Sigmoid colon (tissue), 7 donors: ENCODE measurements around the gene N4BP2L1. TPM values are rescaled to one million over a fixed set of nuclear protein-coding genes. Genes with fewer than 3 reads are reported as not detected.

Experiments
- DNase-seq: peaks from one replicate; pipeline ENCODE4 v3.0.0-alpha.2; 2019
- H3K27ac ChIP-seq, 4 donors: fragments of 200-600 bp; sonication (generic); one replicate each; pipeline ENCODE4 v1.5.1; 2016 to 2019; ENCODE audit warnings: mild to moderate bottlenecking in 1 of 4
- H3K27me3 ChIP-seq, 3 donors: fragments of 200-600 bp; sonication (generic); one replicate each; pipeline ENCODE4 v1.5.1; 2019; ENCODE audit warnings: mild to moderate bottlenecking in 1 of 3
- H3K36me3 ChIP-seq, 4 donors: fragments of 200-600 bp; sonication (generic); one replicate each; pipeline ENCODE4 v1.5.1; 2016 to 2019
- H3K4me1 ChIP-seq, 4 donors: fragments of 200-600 bp; sonication (generic); one replicate each; pipeline ENCODE4 v1.5.1; 2017 to 2019
- H3K4me3 ChIP-seq, 4 donors: fragments of 200-600 bp; sonication (generic); one replicate each; pipeline ENCODE4 v1.5.1; 2017 to 2019; ENCODE audit warnings: mild to moderate bottlenecking in 2 of 4, moderate library complexity in 1 of 4
- H3K9me3 ChIP-seq, 4 donors: fragments of 200-600 bp in 3 of 4; sonication (generic) in 3 of 4; one replicate each; pipeline versions ENCODE4 v1.5.1 to v1.6.1; 2013 to 2019
- EP300 ChIP-seq, 4 donors: sonication (generic); formaldehyde crosslinking; IDR thresholded peaks; one replicate each; pipeline ENCODE4 v1.6.1; 2017; ENCODE audit warnings: antibody characterized with exemption in 4 of 4
- POLR2A ChIP-seq, 2 donors: fragments of 450-650 bp; IDR thresholded peaks; one replicate each; pipeline ENCODE4 v1.6.1; 2016; ENCODE audit warnings: antibody characterized with exemption in 2 of 2, mild to moderate bottlenecking in 2 of 2, moderate library complexity in 2 of 2
- POLR2AphosphoS5 ChIP-seq, 4 donors: sonication (generic); formaldehyde crosslinking; IDR thresholded peaks; one replicate each; pipeline ENCODE4 v1.6.1; 2017; ENCODE audit warnings: antibody characterized with exemption in 4 of 4
- WGBS, 2 donors: extraction: QIAGEN DNeasy Blood & Tissue Kit; methylation state at CpG; one replicate each; pipeline ENCODE4 v1.1.7; 2013; 5-methylcytosine and 5-hydroxymethylcytosine counted together
- intact Hi-C: fragments of 100-400 bp; cut with DNase I; formaldehyde crosslinking; loops from one replicate; pipeline ENCODE4 v1.15.1; 2023
- polyA plus RNA-seq, 3 donors: library from polyadenylated mRNA; stranded (reverse); fragments of 200-250 nt; gene quantifications; one replicate each; pipeline ENCODE4 v1.2.3, GENCODE V29; 2013
- total RNA-seq, 4 donors: library from RNA; depleted of rRNA; stranded (reverse); fragments of >200 nt; gene quantifications; one replicate each; pipeline ENCODE4 v1.1.0, GENCODE V29; 2016
- TF ChIP-seq, protein P1 (sequence below), 4 experiments: fragments of 450-650 bp in 3 of 4; fragments of 200-600 bp in 1 of 4; IDR thresholded peaks; one replicate each; pipeline ENCODE4 v1.5.1; 2016 to 2019; ENCODE audit warnings: antibody characterized with exemption in 4 of 4, mild to moderate bottlenecking in 3 of 4, moderate library complexity in 2 of 4
- donor health status: healthy with polysubstance abuse.
- donor health status: Bipolar disorder and iron deficiency.
- donor health status: healthy.

N4BP2L1 gene
- total and polyA plus RNA-seq, 7 donors, result 7.8 to 34.9 (median 17.7) TPM

DNA sequence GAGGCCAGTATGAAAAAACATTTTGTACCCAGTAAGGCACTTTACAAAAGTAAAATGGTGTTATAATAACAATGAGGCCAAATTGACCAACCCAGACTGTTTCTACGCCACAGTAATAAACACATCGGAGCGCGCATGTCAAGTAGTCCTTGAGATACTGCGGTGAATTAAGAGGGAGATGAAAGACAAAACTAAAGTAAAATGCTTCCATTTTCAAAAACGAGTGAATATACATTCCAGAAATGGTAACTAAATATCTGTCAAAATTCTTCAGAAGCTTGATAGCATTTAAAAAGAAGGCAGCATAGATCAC lies 19.0 kb downstream of the N4BP2L1 start:
- TF ChIP-seq, protein P1, sequence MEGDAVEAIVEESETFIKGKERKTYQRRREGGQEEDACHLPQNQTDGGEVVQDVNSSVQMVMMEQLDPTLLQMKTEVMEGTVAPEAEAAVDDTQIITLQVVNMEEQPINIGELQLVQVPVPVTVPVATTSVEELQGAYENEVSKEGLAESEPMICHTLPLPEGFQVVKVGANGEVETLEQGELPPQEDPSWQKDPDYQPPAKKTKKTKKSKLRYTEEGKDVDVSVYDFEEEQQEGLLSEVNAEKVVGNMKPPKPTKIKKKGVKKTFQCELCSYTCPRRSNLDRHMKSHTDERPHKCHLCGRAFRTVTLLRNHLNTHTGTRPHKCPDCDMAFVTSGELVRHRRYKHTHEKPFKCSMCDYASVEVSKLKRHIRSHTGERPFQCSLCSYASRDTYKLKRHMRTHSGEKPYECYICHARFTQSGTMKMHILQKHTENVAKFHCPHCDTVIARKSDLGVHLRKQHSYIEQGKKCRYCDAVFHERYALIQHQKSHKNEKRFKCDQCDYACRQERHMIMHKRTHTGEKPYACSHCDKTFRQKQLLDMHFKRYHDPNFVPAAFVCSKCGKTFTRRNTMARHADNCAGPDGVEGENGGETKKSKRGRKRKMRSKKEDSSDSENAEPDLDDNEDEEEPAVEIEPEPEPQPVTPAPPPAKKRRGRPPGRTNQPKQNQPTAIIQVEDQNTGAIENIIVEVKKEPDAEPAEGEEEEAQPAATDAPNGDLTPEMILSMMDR (IDR thresholded peaks at IDR 0.05), result no peak
- TF ChIP-seq POLR2AphosphoS5 (IDR thresholded peaks at IDR 0.05), result no peak
- no peak for TF ChIP-seq EP300 (IDR thresholded peaks at IDR 0.05)
- no peak for TF ChIP-seq POLR2A (IDR thresholded peaks at IDR 0.05)
- H3K36me3 ChIP-seq, result peaks cover 0 to 26% (median 3%) of the 10 kb centered on the region in 4 donors
- peaks cover 0 to 7% (median 2%) of the 10 kb centered on the region in 4 donors for H3K4me1 ChIP-seq
- no peak for DNase-seq
- intact Hi-C loops, result no loop called here
- no peaks in the 10 kb centered on the region for H3K27me3 ChIP-seq
- H3K27ac ChIP-seq, result no peak overlapping the region
- 91 to 93% methylated on average over 6 of the region's 6 CpGs for WGBS, 2 donors
- no peak overlapping the region for H3K4me3 ChIP-seq
- H3K9me3 ChIP-seq, result no peaks in the 10 kb centered on the region

DNA sequence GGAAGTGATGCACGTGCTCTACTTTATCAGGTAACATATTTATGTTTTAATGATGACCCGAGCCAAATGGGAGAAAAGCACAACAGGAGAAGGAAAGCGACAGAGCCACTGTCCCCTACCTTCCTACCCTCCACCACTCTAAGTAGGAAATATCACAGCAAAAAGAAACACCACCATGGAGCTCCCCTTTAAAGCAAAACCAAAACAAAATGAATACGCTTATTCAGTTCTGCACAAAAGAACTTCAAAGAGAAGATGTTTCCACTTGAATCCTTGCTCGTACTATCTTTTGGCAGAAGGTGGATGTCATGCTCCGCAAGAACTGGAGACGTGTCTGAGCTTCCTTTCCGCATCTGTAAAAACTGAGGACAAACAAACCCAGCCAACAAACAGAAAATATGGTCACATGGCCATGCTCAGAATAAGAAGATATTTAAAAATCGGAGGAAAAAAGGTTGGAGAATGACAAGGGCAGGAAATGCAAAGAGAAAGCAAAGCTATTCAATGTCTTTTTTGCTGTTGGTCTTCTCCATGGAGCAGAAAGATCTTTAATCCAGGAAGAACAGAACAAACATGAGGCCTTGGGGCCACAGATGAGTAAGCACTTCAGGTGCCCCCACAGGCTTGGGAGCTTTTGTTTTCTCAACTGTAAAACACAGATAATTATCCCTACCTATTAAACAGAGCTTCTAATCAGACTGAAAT lies 19.5 kb downstream of the N4BP2L1 start:
- Histone ChIP-seq H3K36me3 (peaks cover 0 to 31% (median 3%) of the 10 kb centered on the region in 4 donors), H3K9me3 (no peaks in the 10 kb centered on the region), H3K4me3 (no peak overlapping the region), H3K27ac (no peak overlapping the region), H3K27me3 (no peaks in the 10 kb centered on the region), H3K4me1 (peaks cover 0 to 7% (median 2%) of the 10 kb centered on the region in 4 donors)
- DNase-seq, result no peak
- intact Hi-C loops, result no loop called here
- 91 to 93% methylated on average over 9 of the region's 9 CpGs for WGBS, 2 donors
- TF ChIP-seq POLR2AphosphoS5 (IDR thresholded peaks at IDR 0.05), result no peak
- no peak for TF ChIP-seq POLR2A (IDR thresholded peaks at IDR 0.05)
- no peak for TF ChIP-seq EP300 (IDR thresholded peaks at IDR 0.05)
- TF ChIP-seq, protein P1 (IDR thresholded peaks at IDR 0.05), result no peak

DNA sequence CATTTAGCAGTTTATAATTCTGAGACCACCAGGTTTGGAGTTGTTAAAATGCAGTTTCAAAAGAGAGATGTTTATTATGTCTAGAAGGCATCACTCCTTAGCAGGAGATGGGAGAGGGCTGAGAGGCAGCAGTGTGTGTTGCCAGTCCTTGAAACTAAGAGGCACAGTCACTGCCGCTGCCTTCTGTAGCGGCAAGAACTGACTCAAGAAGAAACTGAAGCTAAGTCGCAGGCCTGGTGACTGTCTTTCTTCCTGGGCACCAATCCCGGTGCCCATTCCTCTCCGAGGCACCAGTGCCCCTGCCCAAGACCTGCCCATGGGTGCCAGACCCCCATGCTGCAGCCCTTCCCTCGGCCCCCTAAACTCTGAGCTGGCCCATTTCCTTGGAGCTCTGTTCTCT lies 20.1 kb downstream of the N4BP2L1 start:
- Histone ChIP-seq H3K27me3 (no peaks in the 10 kb centered on the region), H3K4me3 (no peak overlapping the region), H3K4me1 (peaks cover 0 to 7% (median 2%) of the 10 kb centered on the region in 4 donors), H3K9me3 (no peaks in the 10 kb centered on the region), H3K27ac (no peak overlapping the region), H3K36me3 (peaks cover 0 to 37% (median 3%) of the 10 kb centered on the region in 4 donors)
- 92 to 94% methylated on average over 6 of the region's 6 CpGs for WGBS, 2 donors
- DNase-seq, result no peak
- intact Hi-C loops, result no loop called here
- no peak for TF ChIP-seq EP300 (IDR thresholded peaks at IDR 0.05)
- TF ChIP-seq, protein P1 (IDR thresholded peaks at IDR 0.05), result no peak
- TF ChIP-seq POLR2A (IDR thresholded peaks at IDR 0.05), result no peak

DNA sequence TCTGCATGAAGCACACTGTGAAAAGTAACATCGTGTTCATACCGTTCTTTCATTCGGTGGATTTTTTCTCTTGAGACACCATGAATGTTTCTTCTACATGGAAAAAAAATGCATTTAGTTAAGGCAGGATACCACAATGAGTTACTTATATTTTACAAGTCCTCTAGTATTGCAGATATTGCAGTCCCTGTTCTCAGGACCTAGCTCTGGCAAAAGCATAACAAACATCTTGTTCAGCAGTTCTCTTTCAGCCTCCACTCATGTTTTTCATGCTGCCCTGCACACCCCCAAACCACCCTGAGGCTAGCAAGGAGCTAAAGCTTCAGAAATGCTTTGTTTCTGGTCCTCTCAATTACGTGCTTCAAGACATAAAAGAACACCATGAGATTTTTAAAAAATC lies 24.8 kb downstream of the N4BP2L1 start:
- Histone ChIP-seq H3K4me3 (no peak overlapping the region), H3K27me3 (no peaks in the 10 kb centered on the region), H3K9me3 (no peaks in the 10 kb centered on the region), H3K4me1 (no peaks in the 10 kb centered on the region), H3K36me3 (peaks cover 0 to 61% (median 3%) of the 10 kb centered on the region in 4 donors), H3K27ac (no peak overlapping the region)
- no peak for DNase-seq
- WGBS, 2 donors, result 95 to 96% methylated on average over 4 of the region's 4 CpGs
- intact Hi-C loops, result no loop called here
- no peak for TF ChIP-seq POLR2AphosphoS5 (IDR thresholded peaks at IDR 0.05)
- no peak for TF ChIP-seq POLR2A (IDR thresholded peaks at IDR 0.05)
- TF ChIP-seq, protein P1 (IDR thresholded peaks at IDR 0.05), result no peak
- no peak for TF ChIP-seq EP300 (IDR thresholded peaks at IDR 0.05)
